Measurements from ENCODE around the gene SP1.
A peak's percentile ranks its signal among the peaks of the same experiment; 100 is the strongest.
"Not testable (repeated sequence)": the region's sequence is repeated elsewhere in the genome, so short reads cannot be mapped to it uniquely, and the experiment has no call there.

The SP1 gene

GRCh38 chr12:53380104-53380793 is at the start of gene SP1:
Gene SP1, plus strand, starts transcription at chr12:53380176. Its CDS starts 116 bp downstream, at chr12:53380292.
- Mint-ChIP-seq H3K9me3 (no peaks in the 10 kb centered on the region), H3K36me3 (peaks cover 49% of the 10 kb centered on the region), H3K4me3 (no peak within 1 kb of the TSS), H3K27ac (no peak within 1 kb of the TSS), H3K4me1 (peaks cover 34% of the 10 kb centered on the region)
- DNase-seq (ENCODE audit: low spot score in 2 of 2) (peak in 1 of 2 donors; percentile 78), ATAC-seq (peak; percentile 71)

GRCh38 chr12:53330671-53331070 is 49.3 kb upstream of the SP1 start:
- no peak overlapping the region for H3K27ac Mint-ChIP-seq
- no peak overlapping the region for H3K4me3 Mint-ChIP-seq
- H3K4me1 Mint-ChIP-seq: peaks cover 4% of the 10 kb centered on the region
- H3K9me3 Mint-ChIP-seq: no peaks in the 10 kb centered on the region
- DNase-seq (ENCODE audit: low spot score in 2 of 2) (no peak), ATAC-seq (no peak)
- H3K36me3 Mint-ChIP-seq: no peaks in the 10 kb centered on the region

GRCh38 chr12:53332339-53332738 is 47.6 kb upstream of the SP1 start:
- H3K36me3 Mint-ChIP-seq; DNase-seq (ENCODE audit: low spot score in 2 of 2); ATAC-seq; H3K4me1 Mint-ChIP-seq; H3K4me3 Mint-ChIP-seq; H3K9me3 Mint-ChIP-seq: not testable (repeated sequence)
- H3K27ac Mint-ChIP-seq: peak overlapping the region; percentile 45

- DNase-seq (ENCODE audit: low spot score in 2 of 2) (no peak), ATAC-seq (no peak)
- no peaks in the 10 kb centered on the region for H3K36me3 Mint-ChIP-seq
- no peak overlapping the region for H3K4me3 Mint-ChIP-seq
- peaks cover 4% of the 10 kb centered on the region for H3K4me1 Mint-ChIP-seq
- H3K9me3 Mint-ChIP-seq: no peaks in the 10 kb centered on the region
- peak overlapping the region; percentile 45 for H3K27ac Mint-ChIP-seq
These were observed 47.2 kb upstream of the SP1 start for GRCh38 chr12:53332744-53333143.

GRCh38 chr12:53333289-53333688 is 46.7 kb upstream of the SP1 start:
- peak overlapping the region; percentile 15 for H3K27ac Mint-ChIP-seq
- DNase-seq (ENCODE audit: low spot score in 2 of 2) (no peak), ATAC-seq (no peak)
- H3K9me3 Mint-ChIP-seq: no peaks in the 10 kb centered on the region
- no peak overlapping the region for H3K4me3 Mint-ChIP-seq
- H3K4me1 Mint-ChIP-seq: peaks cover 9% of the 10 kb centered on the region
- peaks cover 2% of the 10 kb centered on the region for H3K36me3 Mint-ChIP-seq

- Mint-ChIP-seq H3K9me3 (no peaks in the 10 kb centered on the region), H3K4me3 (no peak overlapping the region), H3K4me1 (peaks cover 11% of the 10 kb centered on the region), H3K27ac (peak overlapping the region; percentile 15), H3K36me3 (peaks cover 4% of the 10 kb centered on the region)
- no peak for ATAC-seq
- no peak for DNase-seq (ENCODE audit: low spot score in 2 of 2)
These were observed 46.1 kb upstream of the SP1 start for GRCh38 chr12:53333845-53334244.

- ATAC-seq: no peak
- Mint-ChIP-seq H3K4me1 (peaks cover 11% of the 10 kb centered on the region), H3K4me3 (no peak overlapping the region), H3K36me3 (peaks cover 4% of the 10 kb centered on the region), H3K9me3 (no peaks in the 10 kb centered on the region), H3K27ac (peak overlapping the region; percentile 76)
- no peak for DNase-seq (ENCODE audit: low spot score in 2 of 2)
These were observed 45.2 kb upstream of the SP1 start for GRCh38 chr12:53334822-53335221.

- DNase-seq (ENCODE audit: low spot score in 2 of 2) (no peak), ATAC-seq (no peak)
- H3K4me3 Mint-ChIP-seq: no peak within 1 kb of the TSS
- H3K9me3 Mint-ChIP-seq: no peaks in the 10 kb centered on the region
- H3K27ac Mint-ChIP-seq: peak within 1 kb of the TSS; percentile 76
- peaks cover 21% of the 10 kb centered on the region for H3K4me1 Mint-ChIP-seq
- H3K36me3 Mint-ChIP-seq: peaks cover 4% of the 10 kb centered on the region
These were observed 43.7 kb upstream of the SP1 start, which contains the start of gene SP7 for GRCh38 chr12:53336181-53336681. Gene SP7, minus strand, starts transcription at chr12:53336354. Its CDS starts 708 bp downstream, at chr12:53335646.

GRCh38 chr12:53338017-53338416 is 42.0 kb upstream of the SP1 start:
- Mint-ChIP-seq H3K36me3 (peaks cover 4% of the 10 kb centered on the region), H3K27ac (peak overlapping the region; percentile 11)
- ATAC-seq: no peak

GRCh38 chr12:53338916-53339315 is 41.1 kb upstream of the SP1 start:
- no peak for DNase-seq (ENCODE audit: low spot score in 2 of 2)
- H3K4me3 Mint-ChIP-seq: no peak overlapping the region
- ATAC-seq: no peak
- no peaks in the 10 kb centered on the region for H3K9me3 Mint-ChIP-seq
- H3K27ac Mint-ChIP-seq: no peak overlapping the region
- H3K36me3 Mint-ChIP-seq: peaks cover 4% of the 10 kb centered on the region
- peaks cover 28% of the 10 kb centered on the region for H3K4me1 Mint-ChIP-seq

More at GRCh38 chr12:53338017-53338416, 42.0 kb upstream of the SP1 start:
- DNase-seq (ENCODE audit: low spot score in 2 of 2): no peak
- Mint-ChIP-seq H3K4me1 (peaks cover 21% of the 10 kb centered on the region), H3K9me3 (no peaks in the 10 kb centered on the region), H3K4me3 (no peak overlapping the region)

- Mint-ChIP-seq H3K9me3 (no peaks in the 10 kb centered on the region), H3K4me3 (no peak overlapping the region), H3K36me3 (peaks cover 4% of the 10 kb centered on the region), H3K4me1 (peaks cover 41% of the 10 kb centered on the region), H3K27ac (peak overlapping the region; percentile 6)
- ATAC-seq (no peak), DNase-seq (ENCODE audit: low spot score in 2 of 2) (no peak)
These were observed 39.6 kb upstream of the SP1 start for GRCh38 chr12:53340398-53340797.

- no peak for DNase-seq (ENCODE audit: low spot score in 2 of 2)
- Mint-ChIP-seq H3K4me1 (peaks cover 31% of the 10 kb centered on the region), H3K4me3 (peak overlapping the region; percentile 97), H3K27ac (no peak overlapping the region), H3K9me3 (no peaks in the 10 kb centered on the region), H3K36me3 (no peaks in the 10 kb centered on the region)
- ATAC-seq: no peak
These were observed 36.5 kb upstream of the SP1 start for GRCh38 chr12:53343449-53343848.

- H3K4me3 Mint-ChIP-seq: peak overlapping the region; percentile 97
These were observed 36.0 kb upstream of the SP1 start for GRCh38 chr12:53343969-53344368.

GRCh38 chr12:53344487-53344823 is 35.5 kb upstream of the SP1 start:
- peak; percentile 3 for ATAC-seq
- Mint-ChIP-seq H3K4me1 (peaks cover 30% of the 10 kb centered on the region), H3K27ac (peak overlapping the region; percentile 95), H3K36me3 (no peaks in the 10 kb centered on the region), H3K9me3 (no peaks in the 10 kb centered on the region), H3K4me3 (peak overlapping the region; percentile 97)
- DNase-seq (ENCODE audit: low spot score in 2 of 2): peak in 1 of 2 donors; percentile 57

More at GRCh38 chr12:53343969-53344368, 36.0 kb upstream of the SP1 start:
- DNase-seq (ENCODE audit: low spot score in 2 of 2): no peak
- Mint-ChIP-seq H3K27ac (peak overlapping the region; percentile 95), H3K4me1 (peaks cover 30% of the 10 kb centered on the region), H3K9me3 (no peaks in the 10 kb centered on the region), H3K36me3 (no peaks in the 10 kb centered on the region)
- no peak for ATAC-seq

GRCh38 chr12:53344824-53345485 is 35.0 kb upstream of the SP1 start:
- H3K27ac Mint-ChIP-seq: peak overlapping the region; percentile 95
- H3K9me3 Mint-ChIP-seq: no peaks in the 10 kb centered on the region
- H3K4me1 Mint-ChIP-seq: peaks cover 30% of the 10 kb centered on the region
- no peaks in the 10 kb centered on the region for H3K36me3 Mint-ChIP-seq
- peak; percentile 49 to 84 for DNase-seq (ENCODE audit: low spot score in 2 of 2)
- ATAC-seq: peak; percentile 90
- peak overlapping the region; percentile 97 for H3K4me3 Mint-ChIP-seq

All from stimulated activated effector memory CD8-positive, alpha-beta T cell treated with anti-CD3 and anti-CD28 coated beads, Interleukin-12 subunit alpha, Interleukin-12 subunit beta, amount 100 ng/mL, for 72 hours (primary cell).